GM18507 (cell line): Measurements from ENCODE around the gene EARS2.
A peak's percentile ranks its signal among the peaks of the same experiment; 100 is the strongest.

ENCODE experiments used
- DNase-seq: peaks from one replicate; pipeline ENCODE4 v3.0.0; 2011; ENCODE audit warnings: low read depth; ENCODE audit not compliant: insufficient read length; ENCODE audit errors: extremely low spot score
- FAIRE-seq: peaks from 2 replicates; lab custom pipeline; 2011; peaks lifted over from hg19 to GRCh38; lab: Jason Lieb, UNC

Gene EARS2

DNA sequence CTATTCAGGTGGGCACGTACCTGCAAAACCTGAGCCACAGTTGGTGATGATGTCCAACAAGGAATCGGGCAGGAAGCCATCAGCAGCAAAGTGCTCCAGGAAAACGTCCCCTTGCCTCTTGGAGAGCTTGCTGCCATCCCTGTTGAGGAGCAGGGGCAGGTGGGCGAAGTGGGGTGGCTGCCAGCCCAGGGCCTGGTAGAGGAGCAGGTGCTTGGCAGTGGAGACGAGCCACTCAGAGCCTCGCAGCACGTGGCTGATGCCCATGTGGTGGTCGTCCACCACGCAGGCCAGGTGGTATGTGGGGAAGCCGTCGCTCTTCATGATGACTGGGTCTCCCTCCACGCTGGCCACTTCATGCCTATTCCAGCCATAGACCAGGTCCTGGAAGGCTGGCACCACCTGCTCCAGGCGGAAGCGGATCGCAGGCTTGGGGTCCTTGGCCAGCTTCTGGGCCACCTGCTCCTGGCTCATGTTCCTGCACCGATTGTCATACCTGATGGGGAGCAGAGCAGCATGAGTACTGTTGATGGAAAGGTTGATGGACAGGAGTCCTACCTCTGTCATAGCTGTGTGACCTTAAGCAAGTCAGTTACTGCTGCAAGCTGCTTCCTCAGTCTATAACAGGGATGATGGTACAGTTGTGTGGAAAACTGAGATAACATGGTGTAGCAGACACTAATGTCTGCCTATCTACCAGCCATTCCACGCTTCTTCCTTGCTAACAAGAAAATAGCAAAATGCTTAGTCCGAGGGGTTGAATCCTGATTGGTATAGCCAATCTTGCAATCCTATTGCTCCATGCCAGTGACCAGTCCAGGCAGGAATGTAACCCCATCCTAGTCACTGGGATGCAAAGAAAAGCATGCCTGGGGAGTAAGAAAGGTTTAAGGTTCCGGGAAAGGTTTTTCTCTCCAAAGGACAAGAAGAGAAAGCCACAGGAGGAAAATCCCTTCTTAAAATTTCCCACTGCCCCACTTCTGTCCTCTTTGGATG is 22.0 kb downstream of the EARS2 start:
- DNase-seq (no peak), FAIRE-seq (no peak)

DNA sequence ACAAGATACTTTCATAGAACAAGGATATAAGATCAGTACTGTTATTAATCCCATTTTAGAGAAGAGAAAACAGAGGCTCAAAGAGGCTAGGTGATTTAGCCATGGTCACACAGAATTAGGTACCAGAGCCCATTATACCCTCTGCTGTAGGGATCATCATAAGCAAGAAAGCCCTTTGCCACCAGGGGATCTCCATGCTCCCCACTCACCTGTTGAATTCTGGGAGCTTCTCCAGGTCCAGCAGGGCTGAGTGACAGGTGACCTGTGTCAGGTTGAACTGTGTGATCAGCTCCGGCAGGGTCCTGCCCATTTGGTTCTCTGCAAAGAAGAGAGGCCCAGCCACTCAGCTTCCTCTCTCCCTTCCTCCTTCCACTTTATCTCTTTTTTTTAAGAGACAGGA is 24.7 kb downstream of the EARS2 start:
- FAIRE-seq: no peak
- no peak for DNase-seq

DNA sequence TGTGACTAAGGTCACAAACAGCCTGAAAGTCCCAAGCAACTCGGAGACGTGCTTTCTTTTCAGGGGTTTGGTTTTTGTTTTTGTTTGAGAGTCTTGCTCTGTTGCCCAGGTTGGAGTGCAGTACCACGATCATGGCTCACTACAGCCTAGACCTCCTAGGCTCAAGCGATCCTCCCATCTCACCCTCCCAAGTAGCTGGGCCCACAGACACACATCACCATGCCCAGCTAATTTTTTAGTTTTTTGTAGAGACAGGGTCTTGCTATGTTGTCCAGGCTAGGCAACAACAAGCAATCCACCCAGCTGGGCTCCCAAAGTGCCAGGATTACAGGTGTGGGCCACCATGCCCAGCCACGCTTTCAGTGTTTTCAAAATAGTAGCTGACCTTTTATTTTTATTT is 27.1 kb downstream of the EARS2 start:
- no peak for FAIRE-seq
- DNase-seq: no peak

DNA sequence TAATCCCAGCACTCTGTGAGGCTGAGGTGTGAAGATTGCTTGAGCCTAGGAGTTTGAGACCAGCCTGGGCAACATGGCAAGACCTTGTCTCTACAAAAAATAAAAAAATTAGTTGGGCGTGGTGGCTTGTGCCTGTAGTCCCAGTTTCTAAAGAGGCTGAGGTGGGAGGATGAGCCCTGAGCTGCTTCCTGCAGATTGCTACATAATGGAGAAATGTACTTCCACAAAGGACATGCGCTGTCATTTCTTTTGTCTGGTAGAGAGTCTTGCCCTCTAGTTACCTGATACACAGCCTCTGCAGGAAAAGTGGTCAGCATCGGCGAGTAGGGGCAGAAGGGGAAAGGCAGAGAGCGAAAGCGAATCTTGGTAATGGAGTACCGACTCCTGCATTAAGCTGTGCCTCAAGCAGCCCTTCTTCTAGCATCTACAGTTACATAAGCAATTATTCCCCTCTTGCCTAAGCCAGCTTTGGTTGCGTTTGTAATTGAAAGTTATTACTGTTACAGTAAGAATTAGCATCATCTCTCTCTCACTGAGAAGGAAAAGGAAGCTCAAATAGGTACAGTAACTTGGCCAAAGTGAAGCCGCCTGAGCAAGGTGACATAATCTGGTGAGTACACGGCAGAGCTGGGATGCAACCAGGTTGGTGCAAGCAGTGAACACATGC is 28.4 kb downstream of the EARS2 start:
- no peak for DNase-seq
- FAIRE-seq: no peak

- DNase-seq (no peak), FAIRE-seq (no peak)
Observed at GRCh38 chr16:23527961-23528643, 29.0 kb downstream of the EARS2 start.

DNA sequence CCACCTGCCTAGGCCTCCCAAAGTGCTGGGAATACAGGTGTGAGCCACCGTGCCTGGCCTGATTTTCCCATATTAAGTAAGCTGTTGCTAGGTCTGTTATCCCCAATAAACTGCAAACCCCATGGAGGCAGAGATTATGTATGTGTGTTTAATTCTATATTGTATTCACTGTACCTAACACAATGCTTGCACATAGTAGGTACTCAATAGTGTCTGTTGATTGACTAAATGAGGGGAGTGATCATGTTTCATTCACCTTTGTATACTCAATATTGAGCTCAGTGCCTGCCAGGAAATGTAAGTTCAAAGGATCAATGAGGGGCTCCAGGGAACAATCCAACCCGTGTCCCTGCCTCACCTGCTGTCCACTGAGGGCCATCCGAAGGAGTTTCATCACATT is 32.3 kb downstream of the EARS2 start:
- no peak for FAIRE-seq
- no peak for DNase-seq

GRCh38 chr16:23523876-23524385 is 33.2 kb downstream of the EARS2 start:
- FAIRE-seq: no peak

GRCh38 chr16:23523321-23523720 is 33.8 kb downstream of the EARS2 start:
- no peak for FAIRE-seq
- DNase-seq: no peak

More at GRCh38 chr16:23523876-23524385, 33.2 kb downstream of the EARS2 start:
- no peak for DNase-seq

DNA sequence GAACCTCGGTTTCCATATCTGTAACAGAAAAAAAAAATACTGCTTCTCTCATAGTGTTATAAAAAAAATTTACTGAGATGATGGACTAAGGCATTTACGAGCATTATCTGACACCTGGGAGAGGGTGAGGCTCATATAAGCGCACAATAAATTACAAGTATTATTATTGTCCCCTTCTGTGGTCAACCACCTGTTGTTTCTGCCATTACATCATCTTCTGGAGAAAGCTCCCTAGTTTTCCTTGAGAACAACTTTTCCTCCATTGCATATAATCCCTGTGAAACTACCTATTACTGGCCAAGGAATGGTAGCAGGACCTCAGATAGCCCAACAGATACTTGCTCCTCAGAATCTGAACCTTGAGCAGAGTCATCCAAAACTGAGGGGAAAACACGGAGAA is 35.2 kb downstream of the EARS2 start:
- DNase-seq (no peak), FAIRE-seq (no peak)

DNA sequence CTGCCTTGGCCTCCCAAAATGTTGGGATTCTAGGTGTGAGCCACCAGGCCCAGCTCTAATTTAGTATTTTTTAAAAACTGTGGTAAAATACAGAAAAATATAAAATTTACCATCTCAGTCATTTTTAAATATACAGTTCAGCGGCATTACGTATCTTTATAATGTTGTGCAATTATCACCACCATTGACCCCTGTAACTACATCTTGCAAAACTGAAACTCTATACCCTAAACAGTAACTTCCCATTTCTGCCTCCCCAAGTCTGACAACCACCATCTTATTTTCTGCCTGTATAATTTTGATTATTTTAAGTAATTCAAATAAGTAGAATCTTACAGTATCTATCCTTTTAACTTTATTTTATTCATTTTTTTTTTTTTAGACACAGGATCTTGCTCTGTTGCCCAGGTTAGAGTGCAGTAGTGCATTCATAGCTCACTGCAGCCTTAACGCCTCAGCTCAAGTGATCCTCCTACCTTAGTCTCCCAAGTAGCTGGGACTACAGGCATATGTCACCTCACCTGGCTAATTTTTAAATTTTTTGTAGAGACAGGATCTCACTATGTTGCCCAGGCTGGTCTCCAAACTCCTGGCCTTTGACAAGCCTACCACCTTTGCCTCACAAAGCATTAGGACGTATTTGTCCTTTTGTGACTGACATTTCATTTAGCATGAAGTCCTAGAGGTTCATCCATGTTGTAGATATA is 36.0 kb downstream of the EARS2 start:
- DNase-seq: no peak
- FAIRE-seq: no peak

GRCh38 chr16:23520500-23520899 is 36.6 kb downstream of the EARS2 start:
- DNase-seq: no peak
- FAIRE-seq: peak; percentile 12

DNA sequence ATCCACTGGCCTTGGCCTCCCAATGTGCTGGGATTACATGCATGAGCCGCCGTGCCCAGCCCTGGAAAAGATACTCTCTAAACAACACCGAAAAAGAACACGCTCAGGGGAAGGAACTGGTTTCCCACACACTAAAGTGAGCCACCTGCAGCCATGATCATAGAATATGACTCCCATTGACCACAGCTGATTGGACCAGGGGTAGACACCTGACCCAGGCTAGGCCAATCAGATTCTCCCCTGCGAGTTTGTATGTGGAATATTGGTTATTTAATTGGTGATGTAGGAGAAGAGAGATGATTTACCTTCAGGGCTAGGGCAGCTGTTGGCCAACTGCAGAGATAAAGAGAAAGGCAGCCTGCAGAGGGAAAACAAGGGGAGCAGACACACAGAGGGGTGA is 37.9 kb downstream of the EARS2 start:
- DNase-seq (no peak), FAIRE-seq (peak; percentile 31)

GRCh38 chr16:23518435-23518891 is 38.7 kb downstream of the EARS2 start:
- DNase-seq: no peak
- peak; percentile 57 for FAIRE-seq

GRCh38 chr16:23516366-23517137 is 40.6 kb downstream of the EARS2 start:
- DNase-seq: no peak
- FAIRE-seq: no peak

- FAIRE-seq (no peak), DNase-seq (no peak)
Observed at GRCh38 chr16:23515881-23516280, 41.3 kb downstream of the EARS2 start.

GRCh38 chr16:23514381-23515152 is 42.6 kb downstream of the EARS2 start:
- DNase-seq (no peak), FAIRE-seq (no peak)

GRCh38 chr16:23512168-23512695 is 44.9 kb downstream of the EARS2 start:
- FAIRE-seq: no peak

GRCh38 chr16:23511731-23512130 is 45.4 kb downstream of the EARS2 start:
- DNase-seq (no peak), FAIRE-seq (no peak)

More at GRCh38 chr16:23512168-23512695, 44.9 kb downstream of the EARS2 start:
- no peak for DNase-seq
